Activated CD8-positive, alpha-beta memory T cell treated with anti-CD3 and anti-CD28 coated beads for 1 hour (primary cell): ENCODE measurements around the gene PARP8.
A peak's percentile ranks its signal among the peaks of the same experiment; 100 is the strongest.
"Not testable (repeated sequence)": the region's sequence is repeated elsewhere in the genome, so short reads cannot be mapped to it uniquely, and the experiment has no call there.

Source experiments
- DNase-seq, 2 donors: peaks; one replicate each; pipeline ENCODE4 v3.0.0-alpha.2; 2020; ENCODE audit warnings: low read depth in 1 of 2; ENCODE audit errors: extremely low read depth in 1 of 2

PARP8 gene, protein sequence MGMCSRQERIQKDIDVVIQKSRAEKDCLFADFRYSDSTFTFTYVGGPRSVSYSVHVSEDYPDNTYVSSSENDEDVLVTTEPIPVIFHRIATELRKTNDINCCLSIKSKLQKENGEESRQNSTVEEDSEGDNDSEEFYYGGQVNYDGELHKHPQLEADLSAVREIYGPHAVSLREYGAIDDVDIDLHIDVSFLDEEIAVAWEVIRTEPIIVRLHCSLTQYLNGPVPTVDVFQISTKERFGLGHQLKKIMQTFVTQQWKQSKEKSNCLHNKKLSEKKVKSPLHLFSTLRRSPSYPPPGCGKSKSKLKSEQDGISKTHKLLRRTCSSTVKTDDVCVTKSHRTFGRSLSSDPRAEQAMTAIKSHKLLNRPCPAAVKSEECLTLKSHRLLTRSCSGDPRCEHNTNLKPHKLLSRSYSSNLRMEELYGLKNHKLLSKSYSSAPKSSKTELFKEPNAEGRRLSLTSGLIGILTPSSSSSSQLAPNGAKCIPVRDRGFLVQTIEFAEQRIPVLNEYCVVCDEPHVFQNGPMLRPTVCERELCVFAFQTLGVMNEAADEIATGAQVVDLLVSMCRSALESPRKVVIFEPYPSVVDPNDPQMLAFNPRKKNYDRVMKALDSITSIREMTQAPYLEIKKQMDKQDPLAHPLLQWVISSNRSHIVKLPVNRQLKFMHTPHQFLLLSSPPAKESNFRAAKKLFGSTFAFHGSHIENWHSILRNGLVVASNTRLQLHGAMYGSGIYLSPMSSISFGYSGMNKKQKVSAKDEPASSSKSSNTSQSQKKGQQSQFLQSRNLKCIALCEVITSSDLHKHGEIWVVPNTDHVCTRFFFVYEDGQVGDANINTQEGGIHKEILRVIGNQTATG

DNA sequence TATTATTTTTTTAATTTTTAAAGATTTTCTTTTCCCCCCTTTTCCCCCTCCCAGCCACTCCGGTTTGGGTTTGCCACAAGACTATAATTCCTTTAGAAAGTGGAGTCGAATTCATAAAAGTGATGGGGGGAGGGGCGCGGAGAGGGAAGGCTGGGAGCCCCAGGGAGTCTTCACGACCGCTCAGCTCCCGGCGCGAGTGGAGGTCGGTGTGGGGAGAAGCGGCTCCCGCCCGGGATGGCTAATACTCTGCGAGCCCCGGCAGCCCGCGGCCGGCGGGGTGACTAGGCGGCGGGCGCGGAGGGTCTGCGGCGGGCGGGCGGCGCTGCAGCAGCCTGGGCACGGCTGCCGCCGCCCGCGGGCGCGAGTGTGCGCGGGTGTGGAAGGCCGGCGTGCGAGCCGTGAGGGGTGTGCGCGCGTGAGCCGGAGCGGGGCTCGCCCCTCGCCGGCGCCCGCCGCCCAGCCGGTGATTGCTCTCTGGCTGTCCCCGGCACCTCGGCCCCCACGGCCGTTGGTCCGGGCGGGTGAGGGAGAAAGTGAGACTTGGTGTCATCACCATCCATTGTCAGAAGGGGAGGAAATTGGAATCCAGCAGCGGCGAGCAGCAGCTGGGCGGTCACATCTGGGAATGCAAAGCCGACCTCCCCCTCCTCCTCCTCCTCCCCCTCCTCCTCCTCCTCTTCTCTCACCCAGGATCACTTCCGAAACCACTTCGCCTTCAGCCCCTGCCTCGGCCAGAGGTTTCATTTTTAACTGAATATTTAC, at the start of gene PARP8:
PARP8 (plus strand) TSS at position 377 of the 762 bp plus-strand sequence. CDS start 459 bp downstream, outside the sequence.
- peak; percentile 12 to 25 for DNase-seq

DNA sequence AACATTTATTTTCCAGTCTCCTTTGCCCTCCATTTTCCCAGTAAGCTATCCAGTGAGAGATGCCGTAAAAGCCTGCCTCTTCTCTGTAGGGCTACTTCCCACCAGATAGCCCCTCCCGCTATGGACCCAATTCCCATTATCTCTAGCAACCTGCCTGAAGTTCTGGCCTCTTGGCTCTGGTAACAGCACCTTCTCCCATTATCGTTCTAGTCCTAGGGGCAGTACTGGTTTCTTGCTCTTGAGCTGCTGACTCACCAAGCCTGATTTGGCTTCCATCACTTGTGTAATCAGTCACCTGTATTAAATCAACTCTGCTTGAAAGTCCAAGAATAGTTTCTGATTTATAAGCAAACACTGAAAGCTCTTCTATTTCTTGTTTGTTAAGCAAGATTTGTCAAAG, 42.8 kb upstream of the PARP8 start:
- DNase-seq = no peak

GRCh38 chr5:50634866-50635265, 31.6 kb upstream of the PARP8 start:
- DNase-seq = peak; percentile 3 to 6

- not testable (repeated sequence) for DNase-seq
Measured at GRCh38 chr5:50637576-50637975, 28.9 kb upstream of the PARP8 start.

GRCh38 chr5:50646591-50646990, 19.8 kb upstream of the PARP8 start:
- no peak for DNase-seq

- no peak for DNase-seq
Measured at GRCh38 chr5:50647726-50648125, 18.7 kb upstream of the PARP8 start.

DNA sequence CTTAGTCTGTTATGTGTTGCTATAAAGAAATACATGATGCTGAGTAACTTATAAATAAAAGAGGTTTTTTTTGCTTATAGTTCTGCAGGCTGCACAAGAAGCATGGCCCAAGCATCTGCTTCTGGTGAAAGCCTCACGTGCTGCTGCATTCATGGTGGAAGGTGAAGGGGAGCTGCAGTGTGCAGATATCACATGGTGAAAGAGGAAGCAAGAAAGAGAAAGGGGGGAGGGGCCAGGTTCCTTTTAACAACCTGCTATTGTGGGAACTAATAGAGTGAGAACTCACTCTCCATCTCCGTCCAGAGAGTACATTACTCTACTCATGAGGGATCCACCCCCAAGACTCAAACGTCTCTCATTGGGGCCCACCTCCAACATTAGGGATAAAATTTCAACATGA, 12.5 kb upstream of the PARP8 start:
- DNase-seq = no peak

DNA sequence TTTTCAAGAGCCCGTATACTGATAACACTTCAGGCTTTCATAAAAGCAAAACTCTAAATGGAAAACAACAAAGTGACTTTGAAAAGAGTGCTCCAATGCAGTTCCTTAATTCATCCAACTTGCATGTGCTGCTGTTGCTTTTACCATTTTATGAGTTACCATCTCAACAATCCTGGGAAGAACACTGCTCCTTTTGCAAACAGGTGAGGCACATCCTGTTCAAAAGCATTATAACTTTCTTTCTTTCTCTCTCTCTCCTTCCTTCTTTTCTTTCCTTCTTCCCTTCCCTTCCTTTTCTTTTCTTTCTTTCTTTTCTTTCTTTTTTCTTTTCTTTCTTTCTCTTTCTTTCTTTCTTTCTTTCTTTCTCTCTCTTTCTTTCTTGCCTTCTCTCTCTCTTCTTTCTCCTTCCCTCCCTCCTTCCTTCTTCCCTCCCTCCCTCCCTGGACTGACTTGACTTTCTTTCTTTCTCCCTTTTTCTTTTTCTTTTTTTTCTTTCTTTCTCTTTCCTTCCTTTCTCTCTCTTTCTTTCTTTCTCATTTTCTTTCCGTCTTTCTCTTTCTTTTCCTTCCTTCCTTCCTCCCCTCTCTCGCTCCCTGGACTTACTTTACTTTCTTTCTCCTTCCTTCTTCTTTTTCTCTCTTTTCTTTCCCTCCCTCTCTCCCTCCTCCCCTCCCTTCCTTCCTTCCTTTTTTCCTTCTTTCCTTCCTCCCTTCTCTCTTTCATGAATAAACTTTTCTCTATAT, 11.2 kb upstream of the PARP8 start:
- DNase-seq = no peak

- no peak for DNase-seq
Measured at GRCh38 chr5:50655810-50656205, 10.6 kb upstream of the PARP8 start.

DNA sequence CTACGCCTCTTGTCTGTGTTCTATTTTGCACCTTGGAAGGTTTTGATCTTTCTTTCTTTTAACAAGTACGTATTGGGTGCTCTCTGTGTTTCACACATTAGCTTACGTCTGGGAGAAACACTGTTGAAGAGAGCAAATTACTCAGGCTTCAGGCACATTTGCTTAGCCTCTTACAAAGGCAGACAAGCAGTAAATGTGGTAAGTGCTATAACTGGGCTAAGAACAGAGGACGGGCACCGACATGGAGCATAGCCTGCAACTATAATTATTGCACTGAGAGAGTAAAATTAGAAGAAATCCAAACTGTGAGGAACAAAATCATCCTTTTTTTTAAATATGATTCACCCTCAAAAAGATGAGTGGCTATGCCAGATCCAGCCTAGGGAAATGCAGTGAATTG, 9.4 kb upstream of the PARP8 start:
- no peak for DNase-seq

- no peak for DNase-seq
Measured at GRCh38 chr5:50658246-50658645, 8.2 kb upstream of the PARP8 start.

DNA sequence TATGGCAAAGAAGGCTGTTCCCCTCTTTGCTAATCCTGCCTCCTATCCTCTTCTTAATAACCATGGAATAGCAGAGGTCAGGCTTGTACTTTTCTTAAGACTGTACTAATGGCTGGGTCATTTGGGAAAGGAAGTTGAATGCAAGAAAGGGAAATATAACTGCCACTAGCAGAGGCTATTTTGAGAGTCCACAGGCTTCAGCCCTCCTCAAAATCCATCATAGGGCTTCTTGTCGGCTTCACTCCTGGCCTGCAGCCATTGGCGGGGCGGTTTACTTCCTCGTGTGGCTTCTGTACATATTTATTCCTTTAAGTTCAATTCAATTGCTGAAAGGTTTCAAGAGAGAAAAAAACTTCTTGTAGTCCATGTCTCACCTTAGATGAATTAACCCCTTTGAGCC, 2.8 kb upstream of the PARP8 start:
- DNase-seq = no peak

DNA sequence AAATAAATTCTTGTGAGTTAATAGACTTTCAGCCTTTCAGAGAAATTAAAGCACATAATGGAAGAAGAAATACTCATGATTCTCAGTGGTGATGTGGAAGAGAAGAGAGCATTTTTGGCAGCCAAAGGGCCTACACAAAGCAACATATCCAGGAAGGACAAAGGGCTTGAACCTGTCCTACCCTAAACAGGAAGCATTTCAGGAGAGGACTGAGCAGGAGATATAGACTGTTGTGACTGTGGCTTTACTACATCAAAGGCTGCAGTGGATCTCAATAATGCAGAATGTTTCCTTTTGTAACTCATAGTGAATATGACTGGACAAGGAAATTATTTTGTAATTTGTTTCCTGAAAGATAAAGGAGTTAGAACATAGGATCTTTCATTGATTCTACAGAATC, 1.3 kb upstream of the PARP8 start:
- no peak for DNase-seq

GRCh38 chr5:50665761-50666202, 655 bp upstream of the PARP8 start:
- peak; percentile 5 to 10 for DNase-seq

- DNase-seq = peak in 1 of 2 donors; percentile 2
Measured at GRCh38 chr5:50667023-50667652, 701 bp downstream of the PARP8 start.

DNA sequence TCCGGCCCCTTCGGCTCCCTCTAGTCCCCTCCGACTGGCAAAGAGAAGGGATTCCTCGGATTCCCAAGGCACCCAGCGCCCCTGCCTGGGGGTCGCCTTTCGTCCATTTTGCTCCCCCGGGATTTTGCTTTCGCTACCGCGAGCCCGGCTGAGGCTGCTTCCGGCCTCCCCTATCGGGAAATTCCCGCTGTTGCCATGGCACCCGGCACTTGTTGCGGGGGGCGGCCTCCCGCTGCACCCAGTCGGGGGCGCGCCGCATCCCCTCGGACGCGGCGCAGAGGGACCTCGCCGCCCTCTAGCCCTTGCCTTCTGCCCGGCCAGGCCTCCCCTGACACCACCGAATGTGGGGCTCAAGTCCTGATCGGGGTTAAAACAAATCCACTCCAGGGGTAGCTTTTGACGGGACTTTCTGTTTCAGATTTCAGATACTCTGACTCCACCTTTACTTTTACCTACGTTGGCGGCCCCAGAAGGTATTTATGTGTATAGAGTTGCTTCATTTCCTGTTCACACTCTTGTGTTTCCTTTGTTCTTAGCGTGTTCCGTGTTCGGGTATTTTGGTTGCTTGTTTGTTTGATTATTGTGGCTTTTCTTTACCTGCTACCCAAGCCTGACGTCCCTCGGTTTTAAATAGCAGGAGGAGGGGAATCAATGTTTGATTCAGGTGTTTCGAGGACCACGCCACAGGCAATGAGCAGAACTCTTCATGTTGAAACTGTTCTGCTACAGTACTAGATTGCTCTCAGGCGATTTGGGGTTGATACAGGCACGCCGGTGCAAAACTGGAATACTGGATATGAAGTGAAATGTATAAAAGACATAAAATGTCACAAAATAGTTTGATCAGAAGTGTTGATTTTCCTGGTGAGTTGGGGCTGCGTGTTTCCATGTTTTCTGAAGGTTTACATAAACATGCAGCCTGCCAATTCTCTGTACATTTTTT, 1.5 kb downstream of the PARP8 start:
- peak; percentile 72 to 87 for DNase-seq

DNA sequence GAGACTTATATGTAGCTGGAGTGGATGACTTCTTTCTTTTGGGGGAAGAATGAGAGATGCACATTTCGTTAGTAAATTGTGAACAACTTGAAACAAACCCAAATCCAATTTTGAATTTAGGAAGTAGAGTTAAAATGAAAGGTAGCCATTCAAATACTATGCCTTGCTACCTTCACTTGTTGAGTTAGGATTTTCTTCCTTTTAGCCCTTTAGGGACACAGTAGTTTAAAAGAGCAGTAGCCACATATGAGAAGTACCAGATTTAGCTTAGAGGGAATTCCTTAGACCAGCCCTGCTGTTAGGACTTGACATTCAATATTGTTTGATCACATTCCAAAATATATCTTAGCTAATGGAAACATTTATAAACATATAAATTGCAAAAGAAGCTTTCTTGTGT, 2.2 kb downstream of the PARP8 start:
- not testable (repeated sequence) for DNase-seq

DNA sequence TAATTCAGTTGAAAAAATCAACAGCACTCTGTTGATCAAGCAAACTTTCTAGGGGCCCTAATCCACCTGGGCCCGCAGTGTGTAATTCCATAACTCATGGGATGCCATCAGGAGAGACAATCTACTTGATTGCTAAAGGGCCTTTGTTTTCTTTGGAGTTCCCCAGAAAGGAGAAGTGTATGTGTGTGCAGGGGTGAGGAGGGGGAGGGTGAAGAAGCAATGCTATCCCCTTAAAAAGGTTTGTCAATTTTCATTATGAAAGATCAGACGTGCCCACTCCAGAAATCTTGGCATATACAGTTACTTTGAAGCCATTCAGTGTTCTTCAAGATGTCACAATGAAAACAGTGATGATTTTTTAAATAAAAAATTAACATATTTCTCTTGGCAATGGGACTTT, 6.2 kb downstream of the PARP8 start:
- DNase-seq = no peak

- not testable (repeated sequence) for DNase-seq
Measured at GRCh38 chr5:50673444-50673843, 7.0 kb downstream of the PARP8 start.
